ENCODE measurements around the gene PABPC3. TPM values are rescaled to one million over a fixed set of nuclear protein-coding genes. Genes with fewer than 3 reads are reported as not detected.

Gene PABPC3
- polyA plus RNA-seq, 12 donors = 0.27 to 5.2 (median 0.50) TPM; not detected in 1

DNA sequence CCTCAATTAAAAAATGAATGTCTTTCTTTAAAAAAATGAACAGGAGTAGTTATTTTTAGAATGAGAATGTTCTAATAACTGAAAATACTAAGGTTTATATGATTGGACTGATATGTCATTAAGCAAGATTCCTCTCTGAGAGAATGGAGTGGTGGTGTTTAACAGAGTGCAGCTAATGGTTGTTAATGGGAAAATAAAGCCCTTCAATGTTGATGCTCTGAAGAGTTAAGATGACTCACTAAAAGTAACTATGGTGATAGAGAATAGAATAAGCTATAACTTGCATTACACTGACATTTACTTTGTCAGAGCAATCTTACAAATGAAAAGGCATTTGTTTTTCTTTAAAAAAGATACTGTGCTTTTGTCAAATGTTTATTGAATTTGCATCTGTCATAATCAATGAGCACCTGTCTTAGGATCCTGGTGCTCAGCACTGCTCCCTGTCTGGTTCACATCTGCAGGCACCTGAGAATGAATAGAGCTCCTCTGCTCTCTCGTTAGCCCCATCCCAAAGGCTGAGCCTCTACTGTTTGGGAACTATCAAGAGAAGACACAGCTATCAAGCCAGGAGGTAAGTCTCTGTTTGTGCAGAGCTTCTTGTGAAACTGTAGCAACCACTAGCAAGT, 15.1 kb downstream of the PABPC3 start:
- DNase-seq = no peak

DNA sequence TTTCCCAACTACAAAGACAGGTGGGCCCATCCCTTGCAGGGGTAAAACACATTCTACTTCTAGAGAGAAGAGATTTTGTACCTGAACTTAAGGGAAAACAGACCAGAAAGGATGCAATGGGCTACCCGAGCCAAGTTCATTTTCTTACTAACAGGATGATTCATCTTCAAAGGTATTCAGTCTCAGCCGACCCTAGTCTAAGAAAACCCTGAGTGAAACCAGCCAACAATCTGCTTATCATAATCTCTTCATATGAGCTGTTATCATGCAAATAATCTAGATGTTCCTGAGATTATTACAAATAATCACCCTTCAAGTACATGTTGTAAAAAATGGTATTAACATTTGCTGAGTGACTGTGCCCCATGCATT, 15.6 kb downstream of the PABPC3 start:
- DNase-seq = no peak

GRCh38 chr13:25112695-25113255, 16.8 kb downstream of the PABPC3 start:
- no peak for DNase-seq

DNA sequence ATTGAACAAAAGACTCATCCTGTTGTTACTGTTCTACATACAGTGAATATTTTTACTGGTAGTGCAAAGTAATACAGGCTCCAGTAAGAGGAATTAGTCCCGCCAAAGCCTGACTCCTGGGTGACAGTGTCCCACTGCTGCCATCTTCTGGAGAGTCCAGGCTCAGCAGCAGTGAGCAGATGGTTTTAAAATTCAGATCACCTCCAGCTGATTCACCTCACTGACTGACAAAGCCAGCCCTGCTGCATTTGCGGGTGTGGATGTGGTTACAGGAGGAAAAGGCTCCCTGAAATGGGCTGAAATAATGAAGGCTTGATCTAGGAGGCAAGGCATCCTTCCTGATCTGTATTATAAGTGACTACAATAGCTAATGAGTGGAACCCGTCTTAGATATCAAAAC, 18.3 kb downstream of the PABPC3 start:
- peak; percentile 80 for DNase-seq

GRCh38 chr13:25116044-25116443, 20.1 kb downstream of the PABPC3 start:
- DNase-seq = no peak

DNA sequence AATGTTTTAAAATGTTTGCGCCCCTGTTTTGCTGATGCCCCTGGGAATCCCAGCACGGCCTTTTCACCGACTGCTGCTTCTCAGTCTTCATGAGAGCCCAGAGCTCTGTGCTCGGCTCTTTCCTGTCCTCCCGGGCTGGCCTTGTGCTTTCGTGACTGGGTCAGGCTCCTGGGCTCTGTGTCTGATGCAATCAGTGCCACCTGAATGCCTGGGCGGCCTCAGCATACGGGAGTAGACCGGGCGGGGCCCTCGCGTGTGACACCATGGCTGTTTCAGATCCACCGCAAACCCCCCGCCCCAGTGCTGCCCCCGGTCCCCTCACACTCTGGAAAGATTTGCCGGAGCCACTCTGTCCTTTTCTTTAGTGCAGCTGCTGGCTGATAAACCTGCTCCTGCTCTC, 21.4 kb downstream of the PABPC3 start:
- no peak for DNase-seq

DNA sequence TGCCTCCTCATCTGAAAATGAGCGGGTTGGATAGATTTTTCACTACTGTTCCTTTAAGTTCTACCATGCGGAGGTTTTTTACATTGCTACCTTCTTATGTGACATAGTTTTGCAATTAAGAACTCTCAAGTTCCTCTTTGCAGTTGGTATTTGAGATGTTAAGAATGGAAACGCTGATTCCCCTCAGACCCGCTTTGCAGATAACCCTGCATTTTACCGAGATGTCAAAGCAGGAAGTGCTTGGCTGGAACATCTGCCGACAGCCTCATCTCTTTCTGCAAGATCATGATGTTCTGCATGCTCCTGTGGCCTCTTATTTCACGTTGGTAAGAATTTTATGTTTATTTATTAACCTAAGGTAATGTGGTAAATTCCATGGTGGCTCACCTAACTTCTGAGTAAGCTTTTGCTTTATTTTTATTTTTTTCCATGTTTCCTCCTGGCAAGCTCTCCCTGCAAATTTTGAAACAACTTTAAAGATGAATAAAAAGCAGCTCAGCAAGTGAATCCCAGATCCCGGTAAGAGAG, 22.5 kb downstream of the PABPC3 start:
- no peak for DNase-seq

- DNase-seq = no peak
Measured at GRCh38 chr13:25130944-25131343, 35.0 kb downstream of the PABPC3 start.

DNA sequence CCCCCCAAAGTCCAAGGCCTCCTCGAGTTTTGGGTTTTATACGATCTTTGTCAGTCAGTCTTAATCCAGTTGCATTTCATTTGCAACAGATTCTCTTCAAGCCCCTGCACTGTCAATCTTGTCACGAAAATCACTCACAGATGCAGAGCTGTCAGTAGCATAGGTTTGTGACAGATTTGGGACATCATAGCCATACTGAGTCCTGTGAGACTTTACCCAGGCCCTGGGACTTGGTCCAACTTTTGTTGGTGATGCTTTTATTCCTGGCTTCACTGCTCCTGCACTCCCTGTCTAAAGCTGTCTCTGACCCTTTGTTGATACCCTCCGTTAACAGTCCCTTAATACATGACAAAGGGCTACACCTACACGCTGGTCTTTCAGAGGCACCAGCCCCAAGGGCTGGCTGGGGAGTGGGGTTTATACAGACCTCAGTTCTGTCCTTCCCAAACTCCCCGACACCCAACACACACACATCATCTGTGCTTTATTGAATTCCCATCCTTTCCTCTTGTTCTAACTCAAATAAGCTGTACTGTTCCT, 36.0 kb downstream of the PABPC3 start:
- no peak for DNase-seq

DNA sequence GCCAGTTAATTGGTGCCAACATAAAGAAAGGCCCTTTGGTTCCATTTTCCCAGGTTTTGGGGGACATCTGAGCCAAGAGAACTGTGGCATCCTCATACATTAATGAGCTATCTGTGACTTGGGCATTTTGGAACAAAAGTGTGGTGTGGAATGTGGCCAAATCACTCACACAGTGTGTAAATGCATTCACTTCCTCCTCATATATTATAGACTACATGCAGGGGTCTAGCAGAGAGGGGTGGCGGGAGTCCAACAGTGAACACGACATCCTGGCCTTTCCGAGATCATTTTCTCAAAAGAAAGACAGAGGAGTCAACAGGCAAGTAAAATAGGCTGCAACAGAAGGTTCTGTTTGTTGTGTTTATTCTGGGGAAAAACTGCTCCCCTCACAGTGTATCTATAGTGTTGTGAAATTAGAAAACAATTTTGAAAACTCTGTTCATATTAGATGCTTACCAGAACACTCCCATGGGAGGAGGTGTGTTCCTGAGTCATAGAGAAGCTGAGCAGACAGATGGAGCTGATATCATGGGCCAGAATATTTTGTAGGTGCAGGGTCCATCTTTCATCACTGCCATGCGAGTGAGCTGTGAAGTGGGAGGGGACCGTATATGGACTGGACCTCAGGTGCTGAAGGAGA, 36.9 kb downstream of the PABPC3 start:
- no peak for DNase-seq

DNA sequence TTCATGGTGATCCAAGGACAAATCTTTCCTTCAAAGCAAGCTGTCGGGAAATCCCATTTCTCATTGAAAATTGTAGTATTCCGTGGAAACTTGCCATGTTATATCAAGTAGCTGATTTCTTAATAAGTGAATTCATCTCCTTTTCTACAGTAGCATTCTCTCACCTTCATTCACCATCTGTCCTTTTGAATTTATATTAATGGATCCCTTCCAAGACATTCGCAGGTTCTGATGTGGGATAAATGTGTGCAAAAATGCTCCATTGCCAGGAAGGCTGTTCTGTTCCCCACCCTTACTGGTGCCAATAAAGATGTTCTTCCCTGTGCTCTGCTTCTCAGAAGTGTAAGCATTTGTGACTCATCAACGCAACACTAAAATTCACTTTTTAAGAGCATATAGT, 40.0 kb downstream of the PABPC3 start:
- no peak for DNase-seq

GRCh38 chr13:25136880-25137787, 41.2 kb downstream of the PABPC3 start:
- DNase-seq = no peak

DNA sequence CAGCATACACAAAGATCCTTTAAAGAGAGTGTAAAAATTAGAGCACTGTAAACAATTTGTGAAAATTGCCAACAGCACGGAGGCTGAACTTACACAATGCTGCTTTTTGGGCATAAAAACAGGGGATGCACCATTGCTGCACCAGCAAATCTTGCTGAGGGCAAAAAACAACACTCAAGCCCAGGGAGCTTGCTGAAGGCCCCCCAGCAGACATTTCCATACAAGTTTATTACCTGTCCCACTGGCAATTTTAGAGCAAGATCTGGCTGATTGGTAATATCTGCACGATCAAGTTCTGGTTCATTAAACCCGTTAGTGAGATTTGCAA, 41.8 kb downstream of the PABPC3 start:
- DNase-seq = no peak

- DNase-seq = no peak
Measured at GRCh38 chr13:25141042-25141441, 45.1 kb downstream of the PABPC3 start.

DNA sequence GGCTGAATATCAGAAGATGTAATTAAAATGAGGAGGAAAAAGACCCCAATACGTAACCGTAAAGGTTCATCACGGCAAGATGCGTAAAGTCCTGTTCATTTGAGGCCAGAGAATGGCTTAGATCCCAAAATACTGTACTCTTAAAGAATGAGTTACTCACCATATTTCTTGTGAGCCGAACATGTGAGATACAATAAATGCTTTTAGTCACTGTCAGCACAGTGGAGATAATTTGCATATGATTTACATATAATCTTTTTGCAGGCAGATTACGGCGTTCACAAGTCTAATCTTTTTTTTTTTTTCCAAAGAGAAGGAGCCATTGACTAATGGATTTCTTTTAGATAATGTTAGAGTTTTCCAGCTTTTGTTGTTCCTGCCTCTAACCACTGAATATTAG, 47.8 kb downstream of the PABPC3 start:
- DNase-seq = no peak

- DNase-seq = no peak
Measured at GRCh38 chr13:25147638-25148401, 51.9 kb downstream of the PABPC3 start.

DNA sequence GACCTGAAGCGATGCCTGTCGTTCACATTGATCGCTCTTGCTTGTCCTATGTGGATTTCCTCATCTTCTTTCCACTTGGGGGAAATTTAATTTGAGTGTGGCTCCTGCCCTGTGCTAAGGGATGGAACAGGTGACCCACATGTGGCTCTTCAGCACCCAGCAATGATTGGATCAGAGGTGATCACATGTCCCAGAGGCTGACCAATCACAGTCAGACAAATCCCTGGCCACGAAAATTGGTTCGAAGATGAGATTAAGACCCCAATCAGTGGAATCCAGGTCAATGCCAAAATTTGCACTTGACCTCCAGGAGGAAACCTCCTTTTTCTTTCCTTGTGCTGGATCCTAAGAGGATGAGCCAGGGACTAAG, 52.5 kb downstream of the PABPC3 start:
- DNase-seq = no peak
